Ecto neural progenitor cell (in vitro differentiated cells): ENCODE data around the gene KMO.

Experiments
- DNase-seq: peaks from one replicate; pipeline ENCODE4 v3.0.0-alpha.2; 2018; ENCODE audit warnings: low spot score

The KMO gene

DNA sequence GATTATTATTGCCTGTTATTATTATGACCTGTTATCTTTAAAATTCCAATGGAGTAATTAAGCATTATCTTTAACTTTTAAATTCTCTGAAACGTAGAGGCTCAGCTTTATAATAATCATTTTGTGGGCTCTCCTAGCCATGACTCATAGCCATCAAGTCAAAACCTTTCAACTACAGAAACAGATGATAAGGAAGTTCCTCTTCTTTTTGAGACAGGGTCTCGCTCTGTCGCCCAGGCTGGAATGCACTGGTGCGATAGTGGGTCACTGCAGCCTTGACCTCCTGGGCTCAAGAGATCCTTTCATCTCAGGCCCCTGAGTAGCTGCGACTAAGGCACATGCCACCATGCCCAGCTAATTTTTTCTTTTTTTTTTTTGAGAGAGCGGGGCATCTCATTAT, 64.5 kb downstream of the KMO start:
- DNase-seq: no peak

DNA sequence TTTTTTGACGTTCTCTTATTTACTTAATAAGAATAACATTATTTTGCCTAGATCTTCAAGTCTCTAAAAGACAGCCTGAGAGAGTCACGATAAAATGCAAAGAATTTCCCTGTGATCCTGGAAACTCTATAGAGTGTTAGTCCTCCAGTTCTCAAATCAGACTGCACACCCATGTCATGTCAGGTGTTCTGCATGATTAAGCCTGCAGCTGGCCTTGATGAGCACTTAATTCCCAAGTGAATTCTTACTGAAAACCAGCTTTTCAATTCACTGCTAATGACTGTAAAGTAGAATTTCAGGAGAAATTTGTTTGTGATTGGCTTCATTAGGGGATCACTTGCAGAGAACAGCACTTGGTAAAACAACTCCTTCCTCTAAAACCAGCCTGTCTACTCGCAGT, 66.1 kb downstream of the KMO start:
- no peak for DNase-seq

DNA sequence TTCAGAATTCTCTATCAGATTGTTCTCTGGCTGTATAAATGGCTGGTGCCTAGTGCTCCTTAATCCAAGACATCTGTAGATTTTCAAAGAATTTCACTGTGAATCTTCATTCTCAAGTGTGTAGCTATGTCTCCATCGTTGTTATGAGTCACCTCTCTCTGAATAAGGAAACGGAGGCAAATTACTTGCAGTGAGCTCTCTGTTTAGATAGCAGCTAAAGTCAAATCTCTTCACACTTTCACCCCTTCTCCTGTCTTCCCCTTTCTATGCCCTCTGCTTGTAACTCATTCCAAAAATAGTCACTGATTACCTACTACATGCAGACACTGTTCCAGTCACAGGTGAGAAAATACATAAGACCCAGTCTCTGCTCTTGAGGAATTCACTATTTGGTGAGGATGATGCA, 68.3 kb downstream of the KMO start:
- no peak for DNase-seq

DNA sequence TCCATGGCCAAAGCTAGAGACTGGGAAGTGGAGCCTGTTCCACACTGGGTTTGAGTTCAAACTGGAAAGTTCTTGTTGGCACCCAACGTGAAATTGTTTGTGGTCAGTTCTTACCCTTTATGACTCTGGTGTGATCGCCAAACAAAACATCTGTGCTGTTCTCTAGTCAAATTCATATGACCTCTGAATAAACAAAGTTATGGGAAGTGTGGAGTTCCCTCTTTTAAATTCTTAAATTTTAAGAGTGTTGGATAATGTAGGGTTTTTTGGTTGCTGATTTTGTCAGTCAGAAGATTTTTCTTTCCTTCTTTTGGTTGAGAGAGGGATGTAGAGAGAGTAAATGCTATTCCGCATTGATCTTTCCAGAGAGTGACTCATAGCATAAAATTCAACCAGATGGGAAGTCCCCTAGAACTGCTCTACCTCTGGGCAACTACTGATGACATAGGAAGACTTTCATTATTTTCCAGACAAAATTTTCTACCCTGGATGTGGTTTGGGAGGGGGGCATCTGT, 71.6 kb downstream of the KMO start:
- DNase-seq: no peak

DNA sequence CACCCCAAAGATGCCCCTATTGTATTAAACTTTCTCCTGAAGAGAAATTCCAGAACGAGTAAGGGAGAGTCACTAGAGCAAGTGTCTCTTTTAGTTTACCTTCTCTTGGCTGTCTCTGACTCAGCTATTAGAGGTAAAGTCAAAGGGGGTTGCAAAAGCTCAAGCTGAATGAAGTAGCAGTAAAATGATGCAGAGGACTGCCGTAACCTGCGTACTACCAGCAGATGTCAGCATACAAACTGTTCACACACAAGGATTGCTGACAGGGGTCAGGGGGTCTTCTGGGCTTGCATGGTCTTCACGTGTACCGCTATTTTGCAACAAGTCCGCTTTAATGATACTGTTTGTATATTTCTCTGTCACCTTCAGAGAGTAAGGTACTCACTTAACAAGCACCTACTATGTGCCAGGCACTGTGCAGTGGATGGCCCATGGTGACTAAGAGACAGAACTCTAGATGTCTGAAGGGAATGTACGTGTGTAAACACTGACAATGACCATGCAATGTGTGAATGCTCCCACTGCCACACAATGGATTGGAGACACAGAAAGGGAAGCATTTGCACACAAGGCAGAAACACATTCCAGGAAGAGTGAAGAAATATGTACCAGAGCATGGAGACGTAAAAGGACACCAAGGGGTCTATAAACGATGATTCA, 73.1 kb downstream of the KMO start:
- DNase-seq: no peak

DNA sequence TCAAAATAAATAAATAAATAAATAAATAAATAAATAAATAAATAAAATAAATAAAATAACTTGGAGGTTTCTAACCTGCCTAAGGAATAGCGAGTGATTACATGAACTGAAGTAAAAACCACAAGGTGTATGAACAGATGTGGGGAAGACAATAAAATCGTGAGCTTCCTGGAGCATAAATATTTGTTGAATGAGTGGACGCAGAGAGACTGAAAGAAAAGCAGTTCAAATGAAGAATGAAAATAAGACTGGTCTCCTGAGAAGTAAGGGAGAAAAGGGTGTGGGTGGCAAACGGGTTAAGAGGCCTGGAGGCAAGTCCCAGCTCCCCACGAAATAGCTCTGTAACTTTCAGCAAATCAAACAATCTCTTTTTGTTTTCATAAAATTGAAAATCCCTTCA, 74.4 kb downstream of the KMO start:
- no peak for DNase-seq

DNA sequence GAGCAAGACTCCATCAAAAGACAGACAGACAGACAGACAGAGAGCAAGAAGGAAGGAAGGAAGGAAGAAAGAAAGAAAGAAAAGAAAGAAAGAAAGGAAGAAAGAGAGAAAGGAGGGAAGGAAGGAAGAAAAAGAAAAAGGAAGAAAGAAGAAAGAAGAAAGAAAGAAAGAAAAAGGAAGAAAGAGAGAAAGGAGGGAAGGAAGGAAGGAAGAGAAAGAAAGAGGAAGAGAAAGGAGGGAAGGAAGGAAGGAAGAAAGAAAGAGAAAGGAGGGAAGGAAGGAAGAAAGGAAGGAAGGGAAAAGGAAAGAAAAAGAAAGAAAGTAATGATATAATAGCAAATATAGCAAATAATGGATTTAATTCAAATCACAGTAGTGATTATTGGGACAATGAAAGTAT, 75.3 kb downstream of the KMO start:
- DNase-seq: no peak

DNA sequence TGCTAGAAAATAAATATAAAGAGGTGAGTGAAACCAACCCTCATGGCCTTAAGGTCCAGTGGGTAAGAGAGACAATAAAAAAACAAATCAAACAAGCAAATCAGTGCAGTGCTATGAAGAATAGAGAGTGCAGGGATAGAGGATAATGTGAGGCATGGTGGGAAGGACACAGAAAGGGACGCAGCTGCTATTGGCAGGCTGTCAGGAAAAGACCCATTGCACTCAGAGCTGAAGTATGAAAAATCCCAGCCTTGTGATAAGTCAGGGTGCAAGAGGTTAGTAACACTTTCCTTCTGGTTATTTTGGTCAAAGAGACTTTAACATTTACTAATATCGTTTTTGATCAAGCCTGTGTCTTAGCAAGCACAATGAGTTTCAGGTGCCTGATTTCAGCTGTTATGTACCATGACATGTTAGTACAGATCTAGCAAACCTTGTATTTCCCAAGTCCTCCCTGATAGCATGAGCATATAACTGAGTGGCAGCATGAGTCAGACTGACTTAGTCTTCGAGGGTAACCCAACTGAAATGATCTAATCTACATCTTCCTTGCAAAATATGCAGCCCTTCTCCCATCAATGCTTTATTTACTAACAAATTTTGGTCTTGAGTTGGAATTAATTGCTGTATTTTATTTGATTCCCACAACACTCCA, 76.3 kb downstream of the KMO start:
- no peak for DNase-seq

DNA sequence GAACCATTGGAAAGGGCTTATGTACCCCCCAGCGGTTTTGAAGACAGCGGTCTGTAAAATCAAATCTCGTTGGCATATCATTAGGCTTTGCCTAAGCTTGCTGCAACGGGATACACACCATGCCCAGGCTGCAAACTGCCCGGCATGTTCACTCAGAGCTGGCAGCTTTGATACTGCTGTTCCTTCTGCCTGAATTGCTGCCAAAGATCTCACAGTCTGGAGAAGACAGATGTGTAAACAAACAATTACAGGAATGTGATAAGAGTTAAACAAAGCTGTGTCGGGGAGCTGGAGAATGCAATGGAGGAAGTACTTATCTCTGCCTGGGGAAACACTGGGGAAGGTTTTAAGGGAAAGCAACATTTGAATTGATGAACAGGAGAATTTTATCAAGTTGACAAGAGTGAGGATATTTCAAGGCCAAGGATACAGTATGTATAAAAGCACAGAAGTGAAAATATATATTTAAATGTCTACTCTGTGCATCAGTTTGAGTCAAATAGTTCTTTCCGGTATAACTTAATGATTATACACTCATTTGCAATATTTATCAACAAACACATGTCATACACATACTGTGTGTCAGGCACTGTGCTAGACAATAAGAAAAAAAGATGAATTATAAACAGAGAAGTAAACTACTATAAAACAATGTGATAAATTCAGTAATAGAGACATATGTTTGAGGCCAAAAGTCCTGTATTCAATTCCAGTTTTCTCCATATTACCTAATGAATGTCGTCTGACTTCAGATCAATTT, 78.1 kb downstream of the KMO start:
- no peak for DNase-seq

DNA sequence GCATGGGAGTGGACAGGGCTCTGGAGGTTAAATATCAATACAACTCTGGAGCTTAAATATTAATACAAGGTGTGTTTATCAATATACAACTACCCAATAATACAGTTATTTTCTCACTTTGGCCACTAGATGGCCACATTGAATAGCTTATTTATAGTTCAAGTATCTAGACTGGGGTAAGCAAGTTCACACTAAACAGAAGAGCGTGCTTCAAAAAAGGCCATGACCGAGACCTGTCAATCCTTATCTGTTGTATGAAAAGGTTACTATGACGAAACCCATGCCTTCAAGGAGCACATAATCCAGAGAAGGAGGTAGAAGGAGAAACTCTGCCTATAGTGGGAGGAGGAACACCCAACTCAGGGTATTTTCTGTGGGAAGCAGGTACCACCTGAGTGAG, 78.9 kb downstream of the KMO start:
- no peak for DNase-seq

DNA sequence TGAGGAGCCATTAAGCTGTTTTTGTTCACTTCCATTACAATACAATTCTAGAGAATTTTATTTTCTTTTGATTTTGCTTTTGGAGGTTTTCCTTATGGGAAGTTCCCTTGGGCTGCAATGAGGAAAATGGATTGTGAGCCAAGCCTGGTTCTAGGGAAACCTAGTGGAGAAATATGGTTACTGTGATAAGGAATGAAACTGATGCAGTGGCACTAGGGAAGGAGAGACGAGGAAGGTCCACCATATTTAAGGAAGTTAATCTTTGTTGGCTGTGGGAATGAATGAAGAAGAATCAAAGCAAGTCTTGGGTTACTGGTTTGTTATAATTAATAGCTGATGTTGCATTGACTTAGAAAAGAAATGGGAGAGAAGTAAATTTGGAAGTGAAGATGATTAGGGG, 79.6 kb downstream of the KMO start:
- DNase-seq: no peak

DNA sequence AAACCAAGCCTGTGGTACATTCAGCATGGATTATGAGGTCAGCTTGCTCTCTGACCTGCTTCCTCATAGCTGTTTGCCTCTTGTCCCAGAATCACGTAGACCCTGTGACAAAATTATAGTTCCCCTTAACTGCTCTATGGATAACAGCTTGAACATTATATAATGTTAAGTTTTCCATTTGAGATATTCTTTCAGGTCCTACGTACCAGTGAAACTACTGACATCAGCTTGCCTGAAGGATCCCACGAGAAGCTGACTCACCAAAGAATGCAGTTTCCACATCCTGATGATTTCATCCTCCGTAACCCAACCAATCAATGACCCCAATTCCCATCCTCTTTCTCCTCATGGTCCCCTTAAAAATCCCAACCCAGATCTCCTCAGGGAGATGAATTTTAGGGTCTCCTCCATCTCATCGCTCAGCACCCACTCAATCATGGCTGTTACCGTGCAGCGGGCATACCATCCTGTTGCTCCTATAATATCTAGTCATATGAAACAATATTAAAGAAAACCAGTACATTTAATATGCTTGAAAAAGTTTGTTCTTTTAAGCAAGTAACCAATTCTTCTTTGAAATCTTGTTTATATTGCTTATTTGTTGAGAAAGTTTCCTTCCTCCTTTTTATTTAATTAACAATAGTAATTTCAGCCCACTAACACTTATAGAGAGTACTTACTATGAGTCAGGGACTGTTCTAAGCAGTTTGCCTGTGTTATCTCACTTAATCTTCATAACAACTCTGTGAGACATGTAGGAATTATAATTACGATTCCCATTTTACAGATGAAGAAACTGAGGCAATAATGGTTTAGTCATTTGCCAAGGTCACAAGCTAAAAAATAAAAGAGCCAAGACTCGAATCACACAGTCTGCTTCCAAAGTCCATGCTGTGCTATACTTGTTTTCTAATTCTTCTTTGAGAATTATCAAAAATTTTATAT, 80.6 kb downstream of the KMO start:
- DNase-seq: no peak

DNA sequence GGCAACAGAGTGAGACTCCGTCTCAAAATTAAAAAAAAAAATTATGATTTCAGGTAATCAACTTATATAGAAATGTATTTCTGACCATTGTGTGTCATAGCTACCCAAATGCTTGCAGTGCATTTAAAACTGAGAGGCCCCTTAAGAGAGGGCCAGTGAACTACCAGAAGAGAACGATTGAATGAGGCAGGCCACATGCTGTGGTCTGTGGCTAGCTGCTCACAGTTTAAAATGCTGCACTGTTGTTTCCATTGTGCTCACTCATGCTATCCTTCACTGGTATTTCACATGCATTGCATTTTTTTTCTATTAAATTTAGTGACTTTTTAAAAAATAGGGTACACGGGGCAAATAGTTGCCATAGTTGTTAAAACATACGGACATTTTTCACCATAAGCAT, 82.0 kb downstream of the KMO start:
- DNase-seq: no peak

DNA sequence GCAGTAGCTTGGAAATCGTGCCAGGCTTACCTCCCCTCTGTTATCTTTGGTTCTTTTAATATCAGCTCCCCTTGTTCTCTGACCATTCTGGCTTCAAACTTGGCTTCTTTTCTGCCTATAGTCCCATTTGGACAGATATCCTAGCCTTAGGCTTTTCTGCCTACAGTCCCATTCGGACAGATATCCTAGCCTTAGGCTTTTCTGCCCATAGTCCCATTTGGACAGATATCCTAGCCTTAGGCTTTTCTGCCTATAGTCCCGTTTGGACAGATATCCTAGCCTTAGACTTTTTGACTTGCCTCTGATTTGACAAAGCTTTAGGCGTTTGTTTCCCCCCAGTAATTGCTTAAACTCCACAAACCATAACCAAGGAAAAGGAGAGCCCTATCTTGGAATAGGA, 82.4 kb downstream of the KMO start:
- DNase-seq: no peak

DNA sequence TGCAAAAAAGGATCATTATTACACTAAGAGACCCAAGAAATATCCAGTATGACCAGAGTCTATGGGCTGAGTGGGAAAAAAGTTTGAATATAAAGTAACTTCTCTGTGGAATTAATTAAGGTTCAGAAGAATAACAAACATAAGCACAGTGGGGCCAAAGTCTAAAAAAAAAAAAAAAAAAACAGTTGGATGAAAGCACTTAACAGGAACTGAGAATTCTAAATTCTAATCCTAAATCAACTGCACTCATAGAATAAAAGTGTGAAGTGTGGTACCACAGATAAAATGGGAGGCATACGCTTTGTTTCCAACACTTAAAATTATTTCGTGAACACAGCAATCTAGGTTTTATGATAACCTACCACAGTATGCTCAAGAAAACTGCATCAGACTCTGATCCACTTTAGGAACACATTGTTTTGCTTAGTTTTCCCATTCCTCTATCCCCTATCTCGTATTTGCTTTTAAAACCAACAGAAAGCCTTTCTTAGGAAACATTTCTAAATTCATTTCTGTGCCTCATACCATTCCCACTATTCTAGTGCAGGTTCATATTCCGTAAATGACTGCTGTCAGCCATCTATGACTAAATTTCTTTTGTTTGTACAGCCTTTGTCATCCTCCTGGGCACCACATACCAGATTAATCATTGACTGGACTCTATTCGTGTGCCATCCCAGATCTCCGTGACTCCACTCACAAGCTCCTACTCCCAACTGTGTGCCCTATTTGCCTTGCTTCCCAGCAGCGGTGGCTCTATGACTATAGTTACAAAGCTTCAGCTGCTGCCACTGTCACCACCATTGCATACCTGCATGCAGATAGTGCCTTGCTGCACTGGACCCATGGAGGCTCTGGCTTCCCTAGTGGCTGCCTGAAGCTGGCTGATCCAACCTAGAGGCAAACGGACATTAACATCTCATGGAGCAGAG, 83.1 kb downstream of the KMO start:
- no peak for DNase-seq

DNA sequence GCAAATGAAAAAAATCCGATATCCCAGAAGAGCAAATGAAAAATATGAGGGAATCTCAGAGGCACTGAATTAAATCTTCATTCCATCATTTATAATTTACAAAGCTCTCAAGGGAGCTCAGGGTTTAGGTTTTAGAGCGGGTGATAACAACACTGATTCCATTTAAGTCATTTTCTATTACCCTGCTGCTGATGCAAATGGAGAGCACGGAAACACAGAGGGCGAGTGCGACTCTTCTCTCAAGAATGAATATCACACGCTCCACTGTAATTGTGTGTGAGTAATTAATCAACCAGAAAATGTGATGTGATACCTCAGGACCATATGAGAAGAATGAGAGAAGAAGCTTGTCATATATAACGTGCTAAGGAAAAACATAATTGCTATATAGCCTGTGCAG, 85.2 kb downstream of the KMO start:
- no peak for DNase-seq

DNA sequence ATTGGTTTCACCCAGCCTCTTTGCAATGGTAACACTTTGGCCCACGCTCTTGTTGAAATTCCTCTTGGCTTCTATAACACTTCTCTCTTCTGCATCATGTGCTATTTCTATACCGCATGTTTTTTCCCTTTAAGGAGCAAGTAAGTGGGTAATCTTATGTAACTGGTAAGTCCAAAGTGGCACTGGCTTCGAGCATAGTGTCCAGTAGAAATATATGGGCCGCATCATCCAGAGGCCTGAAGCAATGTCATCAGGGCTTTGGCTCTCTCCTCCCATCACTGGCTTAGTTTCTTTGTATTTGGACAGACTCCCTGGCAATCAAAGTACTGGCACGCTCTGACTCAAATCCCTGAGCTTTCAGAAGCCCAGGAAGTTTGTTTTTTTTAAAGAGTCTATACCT, 90.5 kb downstream of the KMO start:
- no peak for DNase-seq

DNA sequence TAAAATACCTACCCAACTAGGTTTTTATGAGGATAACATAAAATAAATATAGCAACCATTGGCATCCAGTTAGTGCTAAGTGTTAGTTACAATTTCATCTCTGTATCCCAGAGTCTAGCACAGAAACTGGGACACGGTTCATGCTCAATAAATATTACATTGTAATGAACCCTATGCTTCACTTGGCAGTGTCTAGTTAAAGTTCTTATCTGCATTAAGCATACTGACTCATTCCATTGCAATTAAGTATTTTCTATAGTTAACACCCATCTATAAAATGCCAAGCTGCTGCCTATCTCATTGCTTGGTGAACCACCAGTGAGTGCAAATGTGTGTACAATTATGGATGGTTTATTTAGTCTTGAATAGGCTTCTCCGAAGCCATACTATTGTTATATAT, 92.8 kb downstream of the KMO start:
- DNase-seq: no peak

DNA sequence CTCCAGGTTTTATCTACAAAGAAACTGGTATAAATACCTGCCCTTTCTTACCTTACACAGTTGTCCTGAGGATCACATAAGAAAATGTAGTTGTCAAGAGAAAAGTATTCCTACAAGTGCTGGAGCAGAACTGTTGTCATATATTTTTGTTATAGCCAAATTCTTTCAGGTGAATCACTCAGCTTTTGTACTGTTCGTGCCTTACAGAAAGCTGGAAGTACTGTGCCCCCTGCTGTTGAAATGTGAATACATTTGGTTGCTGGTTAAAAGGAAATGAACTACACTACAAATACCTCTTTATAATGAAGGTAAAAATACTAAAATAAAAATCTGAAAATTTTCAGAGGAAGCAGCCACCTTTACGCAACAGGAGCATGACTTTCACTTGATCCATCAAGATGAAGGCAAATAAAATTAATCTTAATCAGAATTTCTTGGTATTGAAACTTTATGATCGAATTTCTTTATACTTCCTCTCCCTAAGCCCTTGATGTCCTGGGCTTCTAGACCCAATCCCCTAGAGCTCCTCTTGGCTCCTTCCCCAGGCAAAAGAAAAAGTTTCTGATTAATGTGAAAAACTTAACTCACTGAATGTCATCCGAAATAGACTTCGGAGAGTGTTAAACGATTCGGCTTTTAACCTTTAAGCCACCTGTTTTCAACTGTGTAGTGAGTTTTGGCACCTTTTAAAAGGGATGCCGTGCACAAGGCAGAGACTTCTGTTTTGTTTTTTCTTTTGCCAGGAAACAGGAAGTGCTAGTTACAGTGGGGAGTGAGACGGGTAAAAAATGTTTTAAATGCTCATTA, 95.5 kb downstream of the KMO start:
- no peak for DNase-seq

DNA sequence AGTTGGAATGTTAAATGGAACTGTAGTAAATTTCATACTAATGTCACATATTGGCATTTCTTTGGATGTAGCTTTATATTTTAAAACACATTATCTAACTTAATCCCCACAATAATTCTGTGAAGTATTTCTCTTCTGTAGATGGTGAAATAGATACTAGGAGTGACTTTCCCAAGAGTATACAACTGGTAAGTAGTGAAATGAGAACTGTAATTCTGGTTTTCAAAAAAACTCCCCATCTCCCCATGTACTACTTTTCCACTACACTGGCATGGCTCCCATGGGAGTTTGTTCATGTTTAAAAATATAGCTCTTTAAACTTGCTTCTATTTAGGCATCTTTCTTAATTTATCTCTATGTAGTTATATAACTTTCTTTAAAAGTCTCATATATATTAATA, 97.8 kb downstream of the KMO start:
- no peak for DNase-seq
